Gastrocnemius medialis (tissue), 4 donors: ENCODE measurements around the gene ARMC7. TPM values are rescaled to one million over a fixed set of nuclear protein-coding genes. Genes with fewer than 3 reads are reported as not detected.

Source experiments
- ATAC-seq, 2 donors: fragments of 150-250 bp; one replicate each; pipeline ENCODE4 v1.9.1; 2016
- DNase-seq, 2 donors: peaks; one replicate each; pipeline ENCODE4 v3.0.0-alpha.2; 2019
- H3K27ac ChIP-seq, 4 donors: fragments of 200-600 bp; sonication (generic); 1 replicate in 1 of 4; 2 replicates in 3 of 4; pipeline ENCODE4 v1.5.1; 2016 to 2018; ENCODE audit warnings: mild to moderate bottlenecking in 2 of 4, moderate library complexity in 1 of 4
- H3K27me3 ChIP-seq, 3 donors: fragments of 200-600 bp; sonication (generic) in 2 of 3; 1 replicate in 1 of 3; 2 replicates in 2 of 3; pipeline versions ENCODE4 v1.5.1 to v1.6.0; 2016 to 2019; ENCODE audit warnings: mild to moderate bottlenecking in 1 of 3, moderate library complexity in 1 of 3
- H3K36me3 ChIP-seq, 2 donors: fragments of 200-600 bp; sonication (generic) in 1 of 2; one replicate each; pipeline ENCODE4 v1.5.1; 2017 to 2018
- H3K4me1 ChIP-seq, 2 donors: fragments of 200-600 bp; sonication (generic) in 1 of 2; one replicate each; pipeline ENCODE4 v1.5.1; 2016 to 2017; ENCODE audit warnings: mild to moderate bottlenecking in 2 of 2
- H3K4me3 ChIP-seq, 4 donors: fragments of 200-600 bp; sonication (generic) in 3 of 4; 1 replicate in 1 of 4; 2 replicates in 3 of 4; pipeline ENCODE4 v1.5.1; 2016 to 2019; ENCODE audit warnings: mild to moderate bottlenecking in 2 of 4
- H3K9me3 ChIP-seq, 3 donors: fragments of 200-600 bp; sonication (generic) in 2 of 3; 1 replicate in 1 of 3; 2 replicates in 2 of 3; pipeline ENCODE4 v1.5.1; 2016 to 2019
- CTCF ChIP-seq, 5 experiments: fragments of 450-650 bp in 3 of 5; fragments of 200-600 bp in 2 of 5; sonication (generic) in 2 of 5; IDR thresholded peaks in 4 of 5; conservative IDR thresholded peaks in 1 of 5; 1 replicate in 4 of 5; 2 replicates in 1 of 5; pipeline ENCODE4 v1.5.1; 2016 to 2019; ENCODE audit warnings: antibody characterized with exemption in 5 of 5, mild to moderate bottlenecking in 3 of 5, moderate library complexity in 3 of 5
- POLR2A ChIP-seq, 2 donors: fragments of 450-650 bp; IDR thresholded peaks; one replicate each; pipeline ENCODE4 v1.6.1; 2017; ENCODE audit warnings: antibody characterized with exemption in 2 of 2, mild to moderate bottlenecking in 2 of 2, moderate library complexity in 2 of 2
- in situ Hi-C, 4 donors: fragments of 200-750 bp; cut with MboI; loops; one replicate each; pipeline versions ENCODE4 v1.15.0 to v1.8.0; 2017; ENCODE audit warnings: low sequenced_read_pairs in 4 of 4
- intact Hi-C: fragments of 100-400 bp; cut with DNase I; formaldehyde crosslinking; loops from one replicate; pipeline ENCODE4 v1.15.1; 2023; ENCODE audit warnings: low total_unique reads
- total RNA-seq, 4 donors: library from RNA; depleted of rRNA; stranded (reverse); fragments of >200 nt; gene quantifications; one replicate each; pipeline versions ENCODE4 v1.1.0 to v1.2.3, GENCODE V29; 2016

ARMC7 gene
- total RNA-seq, 4 donors from 2014 or later, result 2.0 to 4.4 (median 3.0) TPM

- peak overlapping the region in 2 of 4 donors; percentile 78 to 79 for H3K27ac ChIP-seq
- peaks cover 13 to 20% of the 10 kb centered on the region in 2 donors for H3K4me1 ChIP-seq
- no peaks in the 10 kb centered on the region for H3K36me3 ChIP-seq
- in situ Hi-C loops, result no loop called here
- no peak for DNase-seq
- H3K9me3 ChIP-seq, result no peaks in the 10 kb centered on the region
- TF ChIP-seq POLR2A (IDR thresholded peaks at IDR 0.05), result no peak
- no peak for TF ChIP-seq CTCF (IDR thresholded peaks at IDR 0.05 in 4 of 5, conservative IDR thresholded peaks at IDR 0.05 in 1 of 5)
- no peaks in the 10 kb centered on the region for H3K27me3 ChIP-seq
- ATAC-seq, result no peak
- no peak overlapping the region for H3K4me3 ChIP-seq
- intact Hi-C loops, result no loop called here
Measured at GRCh38 chr17:75079023-75079373, 30.8 kb upstream of the ARMC7 start.

GRCh38 chr17:75081611-75082540, 27.9 kb upstream of the ARMC7 start:
- Histone ChIP-seq H3K27ac (no peak overlapping the region), H3K4me1 (peaks cover 13 to 14% of the 10 kb centered on the region in 2 donors), H3K27me3 (no peaks in the 10 kb centered on the region), H3K9me3 (no peaks in the 10 kb centered on the region), H3K36me3 (no peaks in the 10 kb centered on the region), H3K4me3 (no peak overlapping the region)
- TF ChIP-seq CTCF (IDR thresholded peaks at IDR 0.05 in 4 of 5, conservative IDR thresholded peaks at IDR 0.05 in 1 of 5) (no peak), POLR2A (IDR thresholded peaks at IDR 0.05) (no peak)
- intact Hi-C loops (no loop called here), in situ Hi-C loops (no loop called here)
- ATAC-seq, result no peak
- DNase-seq, result no peak

- ATAC-seq (no peak), DNase-seq (no peak)
- no peaks in the 10 kb centered on the region for H3K27me3 ChIP-seq
- no peak overlapping the region for H3K4me3 ChIP-seq
- TF ChIP-seq CTCF (IDR thresholded peaks at IDR 0.05 in 4 of 5, conservative IDR thresholded peaks at IDR 0.05 in 1 of 5) (no peak), POLR2A (IDR thresholded peaks at IDR 0.05) (no peak)
- in situ Hi-C loops, result no loop called here
- peaks cover 15% of the 10 kb centered on the region in 2 donors for H3K4me1 ChIP-seq
- H3K9me3 ChIP-seq, result no peaks in the 10 kb centered on the region
- H3K36me3 ChIP-seq, result no peaks in the 10 kb centered on the region
- intact Hi-C loops, result no loop called here
- no peak overlapping the region for H3K27ac ChIP-seq
Measured at GRCh38 chr17:75082683-75083082, 27.1 kb upstream of the ARMC7 start.

- Histone ChIP-seq H3K9me3 (no peaks in the 10 kb centered on the region), H3K27ac (no peak overlapping the region), H3K36me3 (no peaks in the 10 kb centered on the region), H3K27me3 (no peaks in the 10 kb centered on the region), H3K4me1 (peaks cover 15 to 23% of the 10 kb centered on the region in 2 donors), H3K4me3 (no peak overlapping the region)
- ATAC-seq, result no peak
- DNase-seq, result no peak
- intact Hi-C loops (no loop called here), in situ Hi-C loops (no loop called here)
- no peak for TF ChIP-seq POLR2A (IDR thresholded peaks at IDR 0.05)
- no peak for TF ChIP-seq CTCF (IDR thresholded peaks at IDR 0.05 in 4 of 5, conservative IDR thresholded peaks at IDR 0.05 in 1 of 5)
Measured at GRCh38 chr17:75084039-75084660, 25.6 kb upstream of the ARMC7 start.
